NT2/D1 (cell line): ENCODE results near the gene CLRN3.

Source experiments
- DNase-seq: peaks from one replicate; pipeline ENCODE4 v3.0.0-alpha.2; 2011; ENCODE audit warnings: low read depth, low spot score
- H3K27me3 ChIP-seq: 2 replicates; pipeline ENCODE4 v1.6.0; 2011; ENCODE audit warnings: mild to moderate bottlenecking; ENCODE audit not compliant: insufficient read length, insufficient read depth
- H3K36me3 ChIP-seq: 2 replicates; pipeline ENCODE4 v1.6.1; 2011; ENCODE audit warnings: mild to moderate bottlenecking, low read length, mixed read lengths; ENCODE audit not compliant: insufficient read depth, insufficient read length
- H3K4me1 ChIP-seq: 2 replicates; pipeline ENCODE4 v1.5.1; 2011; ENCODE audit not compliant: insufficient read depth, insufficient read length
- H3K4me3 ChIP-seq: 2 replicates; pipeline ENCODE4 v1.5.1; 2011; ENCODE audit warnings: low read depth; ENCODE audit not compliant: insufficient read length
- H3K9ac ChIP-seq: 2 replicates; pipeline ENCODE4 v1.6.0; 2011; ENCODE audit warnings: low read depth; ENCODE audit not compliant: insufficient read length
- H3K9me3 ChIP-seq: 2 replicates; pipeline ENCODE4 v1.5.1; 2011; ENCODE audit warnings: mild to moderate bottlenecking, low read length; ENCODE audit not compliant: insufficient read depth
- SUZ12 ChIP-seq: IDR thresholded peaks from 2 replicates; pipeline ENCODE4 v1.6.1; 2011; ENCODE audit not compliant: insufficient read length, insufficient read depth; ENCODE audit errors: extremely low read depth
- YY1 ChIP-seq: IDR thresholded peaks from 2 replicates; pipeline ENCODE4 v1.6.1; 2011; ENCODE audit not compliant: insufficient read length, insufficient read depth
- ZNF274 ChIP-seq: IDR thresholded peaks from 2 replicates; pipeline ENCODE4 v1.6.1; 2011; ENCODE audit warnings: mild to moderate bottlenecking, low read depth, low read length

The CLRN3 gene

DNA sequence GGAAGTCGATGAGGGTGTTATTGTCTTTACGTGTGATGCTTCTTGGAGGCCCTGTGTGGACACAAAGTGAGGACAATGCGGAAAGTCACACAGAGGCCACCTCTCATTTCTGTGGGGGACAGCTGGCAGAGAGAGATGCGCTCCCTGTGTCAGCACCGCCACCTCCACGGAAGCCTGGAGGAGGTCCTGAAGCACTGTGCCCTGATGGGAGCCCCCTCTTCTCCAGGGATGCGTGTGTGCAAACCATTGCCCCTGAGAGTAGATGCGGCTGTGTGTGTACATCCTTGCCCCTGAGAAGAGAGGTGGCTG is 16.2 kb upstream of the CLRN3 start:
- Histone ChIP-seq H3K4me3 (no peak overlapping the region), H3K36me3 (no peaks in the 10 kb centered on the region), H3K27me3 (peaks cover 28% of the 10 kb centered on the region), H3K4me1 (peaks cover 3% of the 10 kb centered on the region), H3K9ac (no peak overlapping the region), H3K9me3 (no peaks in the 10 kb centered on the region)
- TF ChIP-seq YY1 (no peak), ZNF274 (no peak), SUZ12 (no peak)
- DNase-seq, result no peak

- H3K4me3 ChIP-seq, result no peak overlapping the region
- no peaks in the 10 kb centered on the region for H3K36me3 ChIP-seq
- TF ChIP-seq ZNF274 (no peak), YY1 (no peak), SUZ12 (no peak)
- no peak for DNase-seq
- peaks cover 28% of the 10 kb centered on the region for H3K27me3 ChIP-seq
- H3K4me1 ChIP-seq, result peaks cover 3% of the 10 kb centered on the region
- no peak overlapping the region for H3K9ac ChIP-seq
- H3K9me3 ChIP-seq, result no peaks in the 10 kb centered on the region
Observed at GRCh38 chr10:127908106-127908958, 15.6 kb upstream of the CLRN3 start.

- peaks cover 28% of the 10 kb centered on the region for H3K27me3 ChIP-seq
- no peaks in the 10 kb centered on the region for H3K36me3 ChIP-seq
- H3K4me3 ChIP-seq, result peak overlapping the region; percentile 53
- H3K4me1 ChIP-seq, result peaks cover 3% of the 10 kb centered on the region
- DNase-seq, result no peak
- peak overlapping the region; percentile 80 for H3K9ac ChIP-seq
- TF ChIP-seq ZNF274 (no peak), SUZ12 (no peak), YY1 (no peak)
- no peaks in the 10 kb centered on the region for H3K9me3 ChIP-seq
Observed at GRCh38 chr10:127907411-127908105, 14.8 kb upstream of the CLRN3 start.

- Histone ChIP-seq H3K9ac (peak within 1 kb of the TSS; percentile 80), H3K4me3 (peak within 1 kb of the TSS; percentile 53)
- DNase-seq, result peak; percentile 38
Observed at GRCh38 chr10:127906548-127907377, 14.0 kb upstream of the CLRN3 start, which contains the start of gene PTPRE. Gene PTPRE (plus strand): TSS chr10:127907103. CDS start chr10:128040882, 133,779 bp downstream.

DNA sequence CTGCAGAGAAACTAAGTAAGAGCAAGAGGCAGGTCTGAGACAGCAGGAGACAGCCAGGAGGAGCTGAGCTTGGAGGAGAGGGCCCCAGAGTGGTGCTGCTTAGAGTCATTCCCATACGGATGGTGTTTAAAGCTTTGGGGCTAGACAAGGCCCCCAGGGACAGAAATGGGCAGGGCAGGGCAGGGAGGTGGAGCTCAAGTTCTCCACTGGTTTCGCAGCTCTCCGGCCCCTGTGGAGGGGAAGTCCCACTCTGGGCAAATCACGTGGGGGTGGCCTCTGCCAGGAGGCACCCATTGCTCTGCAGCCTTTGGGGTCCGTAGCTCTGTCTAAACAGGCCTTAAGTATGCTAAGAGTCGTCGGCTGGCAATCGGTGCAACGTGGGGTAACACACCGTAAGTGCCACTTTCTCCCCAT is 13.1 kb upstream of the CLRN3 start:
- H3K4me1 ChIP-seq, result peaks cover 3% of the 10 kb centered on the region
- no peak overlapping the region for H3K9ac ChIP-seq
- H3K4me3 ChIP-seq, result no peak overlapping the region
- no peaks in the 10 kb centered on the region for H3K36me3 ChIP-seq
- no peak for DNase-seq
- H3K9me3 ChIP-seq, result no peaks in the 10 kb centered on the region
- TF ChIP-seq SUZ12, result no peak
- TF ChIP-seq YY1, result no peak
- no peak for TF ChIP-seq ZNF274
- H3K27me3 ChIP-seq, result peaks cover 28% of the 10 kb centered on the region

More at GRCh38 chr10:127906548-127907377, 14.0 kb upstream of the CLRN3 start, which contains the start of gene PTPRE:
- Histone ChIP-seq H3K4me1 (peaks cover 3% of the 10 kb centered on the region), H3K36me3 (no peaks in the 10 kb centered on the region), H3K9me3 (no peaks in the 10 kb centered on the region), H3K27me3 (peaks cover 28% of the 10 kb centered on the region)
- TF ChIP-seq ZNF274 (no peak), YY1 (no peak), SUZ12 (no peak)

- peaks cover 3% of the 10 kb centered on the region for H3K4me1 ChIP-seq
- no peaks in the 10 kb centered on the region for H3K9me3 ChIP-seq
- no peaks in the 10 kb centered on the region for H3K36me3 ChIP-seq
- TF ChIP-seq ZNF274, result no peak
- no peak for TF ChIP-seq YY1
- H3K27me3 ChIP-seq, result peaks cover 28% of the 10 kb centered on the region
- H3K9ac ChIP-seq, result no peak overlapping the region
- no peak overlapping the region for H3K4me3 ChIP-seq
- DNase-seq, result no peak
Observed at GRCh38 chr10:127905001-127905847, 12.5 kb upstream of the CLRN3 start.
